RCC 7860 (cell line): ENCODE measurements around the gene ITPK1.
"Not testable (repeated sequence)": the region's sequence is repeated elsewhere in the genome, so short reads cannot be mapped to it uniquely, and the experiment has no call there.

Experiments used
- DNase-seq: peaks from one replicate; pipeline ENCODE4 v3.0.0-alpha.2; 2015; ENCODE audit warnings: low spot score
- FAIRE-seq: peaks from 2 replicates; lab custom pipeline; 2012; peaks lifted over from hg19 to GRCh38; lab: Jason Lieb, UNC

The ITPK1 gene

GRCh38 chr14:93115821-93116675 is at the start of gene ITPK1:
Gene ITPK1 (minus strand): TSS chr14:93115925. CDS start chr14:93115163, 762 bp downstream.
- no peak for DNase-seq
- FAIRE-seq: no peak

GRCh38 chr14:93163564-93163963 is 47.8 kb upstream of the ITPK1 start:
- FAIRE-seq (no peak), DNase-seq (no peak)

- DNase-seq: no peak
- FAIRE-seq: no peak
These were observed 45.8 kb upstream of the ITPK1 start for GRCh38 chr14:93161411-93161940.

- DNase-seq (no peak), FAIRE-seq (no peak)
These were observed 44.7 kb upstream of the ITPK1 start for GRCh38 chr14:93160353-93160801.

GRCh38 chr14:93159625-93160352 is 44.1 kb upstream of the ITPK1 start:
- not testable (repeated sequence) for FAIRE-seq, DNase-seq

GRCh38 chr14:93158349-93158748 is 42.6 kb upstream of the ITPK1 start:
- FAIRE-seq: not testable (repeated sequence)

GRCh38 chr14:93156693-93157369 is 41.1 kb upstream of the ITPK1 start:
- DNase-seq (no peak), FAIRE-seq (no peak)

More at GRCh38 chr14:93158349-93158748, 42.6 kb upstream of the ITPK1 start:
- not testable (repeated sequence) for DNase-seq

GRCh38 chr14:93155667-93156066 is 39.9 kb upstream of the ITPK1 start:
- DNase-seq (no peak), FAIRE-seq (no peak)

- FAIRE-seq (no peak), DNase-seq (no peak)
These were observed 37.4 kb upstream of the ITPK1 start for GRCh38 chr14:93153121-93153520.

- no peak for DNase-seq
- no peak for FAIRE-seq
These were observed 34.8 kb upstream of the ITPK1 start for GRCh38 chr14:93150227-93151208.

- FAIRE-seq (no peak), DNase-seq (no peak)
These were observed 33.3 kb upstream of the ITPK1 start for GRCh38 chr14:93148979-93149378.

GRCh38 chr14:93146119-93146518 is 30.4 kb upstream of the ITPK1 start:
- FAIRE-seq (no peak), DNase-seq (no peak)

GRCh38 chr14:93142854-93143652 is 27.3 kb upstream of the ITPK1 start:
- DNase-seq: no peak

GRCh38 chr14:93137864-93138263 is 22.1 kb upstream of the ITPK1 start:
- FAIRE-seq: no peak
- no peak for DNase-seq

More at GRCh38 chr14:93142854-93143652, 27.3 kb upstream of the ITPK1 start:
- no peak for FAIRE-seq

GRCh38 chr14:93136508-93136907 is 20.8 kb upstream of the ITPK1 start:
- DNase-seq, FAIRE-seq: not testable (repeated sequence)

- DNase-seq (no peak), FAIRE-seq (no peak)
These were observed 20.3 kb upstream of the ITPK1 start for GRCh38 chr14:93136009-93136408.

- no peak for FAIRE-seq
- no peak for DNase-seq
These were observed 19.7 kb upstream of the ITPK1 start for GRCh38 chr14:93135399-93135798.

GRCh38 chr14:93133464-93133863 is 17.7 kb upstream of the ITPK1 start:
- no peak for DNase-seq
- no peak for FAIRE-seq
